B cell (primary cell): ENCODE measurements around the gene VBP1.

Experiments
- CTCF ChIP-seq: fragments of 200-600 bp; IDR thresholded peaks from one replicate; pipeline ENCODE4 v1.8.0; 2022; ENCODE audit warnings: antibody characterized with exemption, mild to moderate bottlenecking
- EZH2 ChIP-seq: IDR thresholded peaks from 2 replicates; pipeline ENCODE4 v1.6.1; 2012; ENCODE audit warnings: borderline replicate concordance, low read depth, mild to moderate bottlenecking, moderate library complexity, low read length; ENCODE audit not compliant: insufficient read depth, poor library complexity, severe bottlenecking

- TF ChIP-seq CTCF = no peak
- TF ChIP-seq EZH2 = no peak
Measured at GRCh38 chrX:155235891-155236290, 19.6 kb downstream of the VBP1 start.
